SK-N-SH (cell line): ENCODE measurements around the gene FOXK2. TPM values are rescaled to one million over a fixed set of nuclear protein-coding genes. Genes with fewer than 3 reads are reported as not detected.
A peak's percentile ranks its signal among the peaks of the same experiment; 100 is the strongest.

ENCODE experiments used
- CTCF ChIA-PET: fragments of 300-600, 350-600 bp; formaldehyde crosslinking; extraction: SDS; loops from one replicate; lab custom pipeline; 2021; lab: Yijun Ruan, JAX
- POLR2A ChIA-PET: fragments of 350-600 bp; sonication (Branson Sonifier 250); formaldehyde crosslinking; extraction: SDS; loops from one replicate; lab custom pipeline; 2020; ENCODE audit warnings: antibody characterized with exemption, inconsistent platforms; lab: Yijun Ruan, JAX
- DNase-seq: peaks from one replicate; pipeline ENCODE4 v3.0.0; 2012
- H2AFZ ChIP-seq: fragments of 200-600 bp; sonication (generic); 2 replicates; pipeline ENCODE4 v1.8.1; 2016; ENCODE audit warnings: antibody characterized with exemption, mild to moderate bottlenecking, low read depth
- H3F3A ChIP-seq: fragments of 200-600 bp; sonication (generic); replicated peaks from 2 replicates; pipeline ENCODE3; 2016; ENCODE audit warnings: antibody characterized with exemption, mild to moderate bottlenecking; ENCODE audit not compliant: insufficient read depth
- H3K27ac ChIP-seq, 2 experiments: fragments of 200-500 bp in 1 of 2; fragments of 200-600 bp in 1 of 2; sonication (Bioruptor generic) in 1 of 2; sonication (generic), shearing (Covaris generic) in 1 of 2; 2 replicates each; pipeline versions ENCODE4 v1.5.1 to v1.6.1; 2014 to 2016; ENCODE audit warnings: low read depth in 2 of 2, inconsistent platforms in 1 of 2, low read length in 1 of 2, mild to moderate bottlenecking in 1 of 2, mixed read lengths in 1 of 2
- H3K27me3 ChIP-seq: fragments of 200-600 bp; sonication (generic), shearing (Covaris generic); 2 replicates; pipeline ENCODE4 v1.6.1; 2016; ENCODE audit warnings: mixed run types; ENCODE audit not compliant: insufficient read depth
- H3K36me3 ChIP-seq, 2 experiments: fragments of 200-500 bp in 1 of 2; fragments of 200-600 bp in 1 of 2; sonication (Bioruptor generic) in 1 of 2; sonication (generic) in 1 of 2; replicated peaks in 1 of 2; 2 replicates each; pipeline versions ENCODE3 to v1.5.1; 2014 to 2016; ENCODE audit warnings: low read length in 1 of 2, mild to moderate bottlenecking in 1 of 2; ENCODE audit not compliant: insufficient read depth in 2 of 2, control insufficient read depth in 1 of 2
- H3K4me1 ChIP-seq, 2 experiments: fragments of 200-500 bp in 1 of 2; fragments of 200-600 bp in 1 of 2; sonication (Bioruptor generic) in 1 of 2; sonication (generic), shearing (Covaris generic) in 1 of 2; 2 replicates each; pipeline versions ENCODE4 v1.5.1 to v1.6.1; 2014 to 2016; ENCODE audit warnings: low read depth in 1 of 2, low read length in 1 of 2, mixed run types in 1 of 2; ENCODE audit not compliant: insufficient read depth in 2 of 2, control insufficient read depth in 1 of 2
- H3K4me2 ChIP-seq: fragments of 200-600 bp; sonication (generic), shearing (Covaris generic); 2 replicates; pipeline ENCODE4 v1.6.1; 2017; ENCODE audit warnings: mixed run types
- H3K4me3 ChIP-seq, 2 experiments: fragments of 200-500 bp in 1 of 2; fragments of 200-600 bp in 1 of 2; sonication (Bioruptor generic) in 1 of 2; sonication (generic), shearing (Covaris generic) in 1 of 2; 2 replicates each; pipeline versions ENCODE4 v1.5.1 to v1.8.1; 2014 to 2016; ENCODE audit warnings: low read depth in 2 of 2, inconsistent platforms in 1 of 2, low read length in 1 of 2, mild to moderate bottlenecking in 1 of 2, mixed read lengths in 1 of 2, moderate library complexity in 1 of 2
- H3K79me2 ChIP-seq: fragments of 200-600 bp; sonication (generic); 2 replicates; pipeline ENCODE4 v1.8.1; 2017; ENCODE audit warnings: mild to moderate bottlenecking; ENCODE audit not compliant: insufficient read depth
- H3K9ac ChIP-seq: fragments of 200-600 bp; sonication (generic); 2 replicates; pipeline ENCODE4 v1.6.1; 2017; ENCODE audit warnings: mixed run types
- H3K9me2 ChIP-seq: fragments of 200-600 bp; sonication (generic); 2 replicates; pipeline ENCODE4 v1.6.1; 2017; ENCODE audit warnings: mixed run types
- H3K9me3 ChIP-seq: fragments of 200-600 bp; sonication (generic); 2 replicates; pipeline ENCODE4 v1.6.1; 2017; ENCODE audit warnings: mixed run types, mild to moderate bottlenecking, moderate library complexity
- H4K20me1 ChIP-seq: fragments of 200-600 bp; sonication (generic); 2 replicates; pipeline ENCODE4 v1.6.1; 2017; ENCODE audit warnings: mild to moderate bottlenecking, mixed run types; ENCODE audit not compliant: insufficient read depth
- CHD2 ChIP-seq: fragments of 150-350 bp; IDR thresholded peaks from 2 replicates; pipeline ENCODE4 v1.6.1; 2018; ENCODE audit warnings: low read length; ENCODE audit not compliant: partially characterized antibody
- CTCF ChIP-seq: fragments of 200-600 bp; sonication (generic); IDR thresholded peaks from 2 replicates; pipeline ENCODE4 v1.6.1; 2017; ENCODE audit warnings: antibody characterized with exemption, mild to moderate bottlenecking, moderate library complexity
- ELF1 ChIP-seq: IDR thresholded peaks from 2 replicates; pipeline ENCODE4 v1.4.0; 2012
- EP300 ChIP-seq, 2 experiments: IDR thresholded peaks; 2 replicates each; pipeline versions ENCODE4 v1.4.0 to v1.6.1; 2012; ENCODE audit warnings: borderline replicate concordance in 1 of 2, low read depth in 1 of 2, low read length in 1 of 2
- FOXM1 ChIP-seq: IDR thresholded peaks from 2 replicates; pipeline ENCODE4 v1.4.0; 2012; ENCODE audit warnings: low read depth, mild to moderate bottlenecking
- GABPA ChIP-seq: IDR thresholded peaks from 2 replicates; pipeline ENCODE4 v1.4.0; 2012; ENCODE audit warnings: low read depth, mild to moderate bottlenecking
- GATA2 ChIP-seq: sonication (generic); formaldehyde crosslinking; IDR thresholded peaks from 2 replicates; pipeline ENCODE4 v1.5.0; 2020; ENCODE audit warnings: mild to moderate bottlenecking, missing genetic modification reagents
- IRF3 ChIP-seq: fragments of 150-350 bp; IDR thresholded peaks from 2 replicates; pipeline ENCODE4 v1.6.1; 2016; ENCODE audit warnings: mild to moderate bottlenecking, low read depth, low read length
- MAX ChIP-seq: IDR thresholded peaks from 2 replicates; pipeline ENCODE4 v1.4.0; 2012; ENCODE audit warnings: low read depth
- MEF2A ChIP-seq: IDR thresholded peaks from 2 replicates; pipeline ENCODE4 v1.4.0; 2012; ENCODE audit warnings: low read depth, borderline replicate concordance
- MXI1 ChIP-seq: IDR thresholded peaks from 2 replicates; pipeline ENCODE4 v1.6.1; 2012; ENCODE audit warnings: mild to moderate bottlenecking, low read depth, low read length, improper control_type of control experiment
- NRF1 ChIP-seq: IDR thresholded peaks from 2 replicates; pipeline ENCODE4 v1.6.1; 2012; ENCODE audit warnings: low read depth, mild to moderate bottlenecking, low read length
- PBX3 ChIP-seq: IDR thresholded peaks from 2 replicates; pipeline ENCODE4; 2012
- POLR2AphosphoS5 ChIP-seq: IDR thresholded peaks from 2 replicates; pipeline ENCODE4 v1.6.1; 2012; ENCODE audit warnings: low read depth, low read length
- REST ChIP-seq: IDR thresholded peaks from 2 replicates; pipeline ENCODE4 v1.6.1; 2012; ENCODE audit warnings: mild to moderate bottlenecking, low read depth, low read length, moderate library complexity
- RFX5 ChIP-seq: IDR thresholded peaks from 2 replicates; pipeline ENCODE4 v1.6.1; 2012; ENCODE audit warnings: mild to moderate bottlenecking, improper control_type of control experiment, low read length
- RXRA ChIP-seq: IDR thresholded peaks from 2 replicates; pipeline ENCODE4 v1.4.0; 2012; ENCODE audit warnings: low read depth, mild to moderate bottlenecking, borderline replicate concordance
- SMC3 ChIP-seq: IDR thresholded peaks from 2 replicates; pipeline ENCODE4 v1.6.1; 2012; ENCODE audit warnings: low read depth, low read length, improper control_type of control experiment
- TCF12 ChIP-seq: IDR thresholded peaks from 2 replicates; pipeline ENCODE4 v1.4.0; 2012
- TEAD4 ChIP-seq: IDR thresholded peaks from 2 replicates; pipeline ENCODE4 v1.4.0; 2012; ENCODE audit warnings: mild to moderate bottlenecking, borderline replicate concordance; ENCODE audit not compliant: insufficient read depth
- USF1 ChIP-seq: IDR thresholded peaks from 2 replicates; pipeline ENCODE4 v1.4.0; 2012; ENCODE audit warnings: low read depth, borderline replicate concordance
- YY1 ChIP-seq: IDR thresholded peaks from 2 replicates; pipeline ENCODE4 v1.4.0; 2012; ENCODE audit warnings: low read depth, mild to moderate bottlenecking
- WGBS: methylation state at CpG from one replicate; pipeline ENCODE4 v1.1.6; 2017; ENCODE audit warnings: low lambda C conversion rate; 5-methylcytosine and 5-hydroxymethylcytosine counted together
- polyA plus RNA-seq, 3 experiments: library from polyadenylated mRNA; depleted of rRNA; stranded (reverse); fragments of >200 nt; gene quantifications; 2 replicates each; pipeline ENCODE4 v1.2.3, GENCODE V29; 2012

FOXK2 gene
- polyA plus RNA-seq, 1 of the 3 experiments (the other 2 are of a cell fraction) = 36.4 TPM

GRCh38 chr17:82494236-82495055 lies 25.1 kb upstream of the FOXK2 start:
- Histone ChIP-seq H3K4me2 (peak overlapping the region; percentile 54; the same call in 1 of the 2 replicates), H3K9me2 (no peaks in the 10 kb centered on the region), H3K9me3 (no peaks in the 10 kb centered on the region), H3K27ac (peak overlapping the region; percentile 50 to 76), H3K27me3 (no peaks in the 10 kb centered on the region), H3K4me1 (peaks cover 8 to 21% of the 10 kb centered on the region in 2 experiments; a peak in 2 of 4 replicates), H3K9ac (no peak overlapping the region), H3K4me3 (peak overlapping the region; percentile 22 to 57), H4K20me1 (0 out of 2 replicates have a peak, but pooled peaks cover 3% of the 10 kb centered on the region), H3F3A (peaks cover 27% of the 10 kb centered on the region), H2AFZ (0 out of 2 replicates have a peak overlapping the region, but pooled peaks have one; percentile 45), H3K79me2 (no peaks in the 10 kb centered on the region), H3K36me3 (no peaks in the 10 kb centered on the region)
- WGBS = 5% methylated on average over 15 of the region's 17 CpGs
- POLR2A ChIA-PET = interaction anchor here (0.6 to 1.0 kb wide), 2 partner anchors 9 to 36 kb away, joined by 3 read pairs; no protein-coding TSS in a partner anchor
- CTCF ChIA-PET = interaction anchor here (0.6 to 5.6 kb wide), 24 partner anchors 9 to 128 kb away, joined by 3 to 35 read pairs (median 4); partner anchors contain the start of genes FOXK2 and NARF
- peak; percentile 94 for DNase-seq
- TF ChIP-seq PBX3 (peak; percentile 75), RXRA (peak; percentile 12; the same call in 1 of the 2 replicates), CTCF (peak; percentile 100), REST (no peak; the same call in 1 of the 2 replicates), ELF1 (no peak; the same call in 1 of the 2 replicates), EP300 (IDR thresholded peaks at IDR 0.05; ENCODE audit: borderline replicate concordance in 1 of 2, low read depth in 1 of 2, low read length in 1 of 2) (peak in 1 of 2 experiments; percentile 64; a peak in 1 of 4 replicates), CHD2 (peak; percentile 90), MEF2A (no peak; the same call in 1 of the 2 replicates), USF1 (no peak; the same call in 1 of the 2 replicates), TEAD4 (peak; percentile 97), MAX (peak; percentile 88), RFX5 (no peak), FOXM1 (no peak), GATA2 (CRISPR knock-in tag) (peak; percentile 89), NRF1 (no peak), IRF3 (peak; percentile 41; the same call in 1 of the 2 replicates), SMC3 (peak; percentile 53), TCF12 (peak; percentile 74), POLR2AphosphoS5 (0 out of 2 replicates have a peak, but pooled peaks have one; percentile 20), GABPA (peak; percentile 26; the same call in 1 of the 2 replicates), YY1 (0 out of 2 replicates have a peak, but pooled peaks have one; percentile 57), MXI1 (peak; percentile 86)
